ENCODE measurements around the gene B4GALNT3. TPM values are rescaled to one million over a fixed set of nuclear protein-coding genes. Genes with fewer than 3 reads are reported as not detected.

Gene B4GALNT3
- total RNA-seq, 1 donor from 2014 or later: 4.2 TPM

- Histone ChIP-seq H3K9me3 (ENCODE audit: control insufficient read depth in 3 of 3, low read length in 3 of 3) (no peaks in the 10 kb centered on the region), H3K27ac (ENCODE audit: low read depth, low read length) (peak overlapping the region; percentile 74), H3K36me3 (ENCODE audit: control insufficient read depth in 3 of 3, insufficient read depth in 3 of 3, low read length in 3 of 3) (no peaks in the 10 kb centered on the region), H3K4me3 (ENCODE audit: low read length in 3 of 3) (peak overlapping the region in 2 of 3 donors; percentile 28 to 49), H3K9ac (ENCODE audit: low read depth in 1 of 3, low read length in 3 of 3) (peak overlapping the region; percentile 29 to 69 (median 40)), H3K27me3 (ENCODE audit: control insufficient read depth in 3 of 3, insufficient read depth in 3 of 3, low read length in 3 of 3) (no peaks in the 10 kb centered on the region), H3K4me1 (ENCODE audit: control insufficient read depth in 3 of 3, insufficient read depth in 3 of 3, low read length in 3 of 3) (peaks cover 16 to 31% (median 29%) of the 10 kb centered on the region in 3 donors)
Observed at GRCh38 chr12:482061-482460, 22.3 kb downstream of the B4GALNT3 start.

- H3K27ac ChIP-seq (ENCODE audit: low read depth, low read length): no peak overlapping the region
- peaks cover 16 to 31% (median 29%) of the 10 kb centered on the region in 3 donors for H3K4me1 ChIP-seq (ENCODE audit: control insufficient read depth in 3 of 3, insufficient read depth in 3 of 3, low read length in 3 of 3)
- no peak overlapping the region for H3K9ac ChIP-seq (ENCODE audit: low read depth in 1 of 3, low read length in 3 of 3)
- H3K36me3 ChIP-seq (ENCODE audit: control insufficient read depth in 3 of 3, insufficient read depth in 3 of 3, low read length in 3 of 3): no peaks in the 10 kb centered on the region
- H3K4me3 ChIP-seq (ENCODE audit: low read length in 3 of 3): no peak overlapping the region
- no peaks in the 10 kb centered on the region for H3K27me3 ChIP-seq (ENCODE audit: control insufficient read depth in 3 of 3, insufficient read depth in 3 of 3, low read length in 3 of 3)
- no peaks in the 10 kb centered on the region for H3K9me3 ChIP-seq (ENCODE audit: control insufficient read depth in 3 of 3, low read length in 3 of 3)
Observed at GRCh38 chr12:484096-484495, 24.4 kb downstream of the B4GALNT3 start.

GRCh38 chr12:490260-490659 lies 30.5 kb downstream of the B4GALNT3 start:
- Histone ChIP-seq H3K9me3 (ENCODE audit: control insufficient read depth in 3 of 3, low read length in 3 of 3) (no peaks in the 10 kb centered on the region), H3K27ac (ENCODE audit: low read depth, low read length) (no peak overlapping the region), H3K36me3 (ENCODE audit: control insufficient read depth in 3 of 3, insufficient read depth in 3 of 3, low read length in 3 of 3) (no peaks in the 10 kb centered on the region), H3K4me1 (ENCODE audit: control insufficient read depth in 3 of 3, insufficient read depth in 3 of 3, low read length in 3 of 3) (peaks cover 0 to 6% (median under 1%) of the 10 kb centered on the region in 3 donors), H3K4me3 (ENCODE audit: low read length in 3 of 3) (no peak overlapping the region), H3K9ac (ENCODE audit: low read depth in 1 of 3, low read length in 3 of 3) (no peak overlapping the region), H3K27me3 (ENCODE audit: control insufficient read depth in 3 of 3, insufficient read depth in 3 of 3, low read length in 3 of 3) (no peaks in the 10 kb centered on the region)

GRCh38 chr12:495466-495865 lies 35.7 kb downstream of the B4GALNT3 start:
- Histone ChIP-seq H3K4me1 (ENCODE audit: control insufficient read depth in 3 of 3, insufficient read depth in 3 of 3, low read length in 3 of 3) (peaks cover 0 to 20% (median 14%) of the 10 kb centered on the region in 3 donors), H3K36me3 (ENCODE audit: control insufficient read depth in 3 of 3, insufficient read depth in 3 of 3, low read length in 3 of 3) (no peaks in the 10 kb centered on the region), H3K9ac (ENCODE audit: low read depth in 1 of 3, low read length in 3 of 3) (no peak overlapping the region), H3K27me3 (ENCODE audit: control insufficient read depth in 3 of 3, insufficient read depth in 3 of 3, low read length in 3 of 3) (no peaks in the 10 kb centered on the region), H3K9me3 (ENCODE audit: control insufficient read depth in 3 of 3, low read length in 3 of 3) (no peaks in the 10 kb centered on the region), H3K27ac (ENCODE audit: low read depth, low read length) (no peak overlapping the region), H3K4me3 (ENCODE audit: low read length in 3 of 3) (no peak overlapping the region)

GRCh38 chr12:496736-497135 lies 37.0 kb downstream of the B4GALNT3 start:
- no peaks in the 10 kb centered on the region for H3K36me3 ChIP-seq (ENCODE audit: control insufficient read depth in 3 of 3, insufficient read depth in 3 of 3, low read length in 3 of 3)
- H3K4me1 ChIP-seq (ENCODE audit: control insufficient read depth in 3 of 3, insufficient read depth in 3 of 3, low read length in 3 of 3): peaks cover 0 to 31% (median 21%) of the 10 kb centered on the region in 3 donors
- no peak overlapping the region for H3K27ac ChIP-seq (ENCODE audit: low read depth, low read length)
- no peak overlapping the region for H3K4me3 ChIP-seq (ENCODE audit: low read length in 3 of 3)
- no peaks in the 10 kb centered on the region for H3K9me3 ChIP-seq (ENCODE audit: control insufficient read depth in 3 of 3, low read length in 3 of 3)
- H3K27me3 ChIP-seq (ENCODE audit: control insufficient read depth in 3 of 3, insufficient read depth in 3 of 3, low read length in 3 of 3): no peaks in the 10 kb centered on the region
- H3K9ac ChIP-seq (ENCODE audit: low read depth in 1 of 3, low read length in 3 of 3): no peak overlapping the region

- H3K9ac ChIP-seq (ENCODE audit: low read depth in 1 of 3, low read length in 3 of 3): no peak overlapping the region
- no peaks in the 10 kb centered on the region for H3K36me3 ChIP-seq (ENCODE audit: control insufficient read depth in 3 of 3, insufficient read depth in 3 of 3, low read length in 3 of 3)
- peak overlapping the region; percentile 5 for H3K27ac ChIP-seq (ENCODE audit: low read depth, low read length)
Observed at GRCh38 chr12:497501-498160, 37.9 kb downstream of the B4GALNT3 start.

GRCh38 chr12:499837-500458 lies 40.2 kb downstream of the B4GALNT3 start:
- Histone ChIP-seq H3K4me3 (ENCODE audit: low read length in 3 of 3) (no peak overlapping the region), H3K9ac (ENCODE audit: low read depth in 1 of 3, low read length in 3 of 3) (no peak overlapping the region), H3K27me3 (ENCODE audit: control insufficient read depth in 3 of 3, insufficient read depth in 3 of 3, low read length in 3 of 3) (no peaks in the 10 kb centered on the region), H3K9me3 (ENCODE audit: control insufficient read depth in 3 of 3, low read length in 3 of 3) (no peaks in the 10 kb centered on the region), H3K36me3 (ENCODE audit: control insufficient read depth in 3 of 3, insufficient read depth in 3 of 3, low read length in 3 of 3) (no peaks in the 10 kb centered on the region), H3K27ac (ENCODE audit: low read depth, low read length) (no peak overlapping the region), H3K4me1 (ENCODE audit: control insufficient read depth in 3 of 3, insufficient read depth in 3 of 3, low read length in 3 of 3) (peaks cover 11 to 48% (median 43%) of the 10 kb centered on the region in 3 donors)

More at GRCh38 chr12:497501-498160, 37.9 kb downstream of the B4GALNT3 start:
- peaks cover 0 to 40% (median 30%) of the 10 kb centered on the region in 3 donors for H3K4me1 ChIP-seq (ENCODE audit: control insufficient read depth in 3 of 3, insufficient read depth in 3 of 3, low read length in 3 of 3)
- no peaks in the 10 kb centered on the region for H3K9me3 ChIP-seq (ENCODE audit: control insufficient read depth in 3 of 3, low read length in 3 of 3)
- no peaks in the 10 kb centered on the region for H3K27me3 ChIP-seq (ENCODE audit: control insufficient read depth in 3 of 3, insufficient read depth in 3 of 3, low read length in 3 of 3)
- no peak overlapping the region for H3K4me3 ChIP-seq (ENCODE audit: low read length in 3 of 3)

- Histone ChIP-seq H3K9me3 (ENCODE audit: control insufficient read depth in 3 of 3, low read length in 3 of 3) (no peaks in the 10 kb centered on the region), H3K4me3 (ENCODE audit: low read length in 3 of 3) (peak overlapping the region in 2 of 3 donors; percentile 31 to 39), H3K36me3 (ENCODE audit: control insufficient read depth in 3 of 3, insufficient read depth in 3 of 3, low read length in 3 of 3) (no peaks in the 10 kb centered on the region), H3K9ac (ENCODE audit: low read depth in 1 of 3, low read length in 3 of 3) (peak overlapping the region; percentile 5 to 72 (median 50)), H3K27me3 (ENCODE audit: control insufficient read depth in 3 of 3, insufficient read depth in 3 of 3, low read length in 3 of 3) (no peaks in the 10 kb centered on the region), H3K4me1 (ENCODE audit: control insufficient read depth in 3 of 3, insufficient read depth in 3 of 3, low read length in 3 of 3) (peaks cover 11 to 50% (median 40%) of the 10 kb centered on the region in 3 donors), H3K27ac (ENCODE audit: low read depth, low read length) (peak overlapping the region; percentile 94)
Observed at GRCh38 chr12:501722-502447, 42.1 kb downstream of the B4GALNT3 start.

GRCh38 chr12:503111-503761 lies 43.5 kb downstream of the B4GALNT3 start:
- Histone ChIP-seq H3K36me3 (ENCODE audit: control insufficient read depth in 3 of 3, insufficient read depth in 3 of 3, low read length in 3 of 3) (no peaks in the 10 kb centered on the region), H3K4me1 (ENCODE audit: control insufficient read depth in 3 of 3, insufficient read depth in 3 of 3, low read length in 3 of 3) (peaks cover 11 to 47% (median 40%) of the 10 kb centered on the region in 3 donors), H3K4me3 (ENCODE audit: low read length in 3 of 3) (peak overlapping the region in 2 of 3 donors; percentile 50 to 60), H3K27me3 (ENCODE audit: control insufficient read depth in 3 of 3, insufficient read depth in 3 of 3, low read length in 3 of 3) (no peaks in the 10 kb centered on the region), H3K9ac (ENCODE audit: low read depth in 1 of 3, low read length in 3 of 3) (peak overlapping the region in 2 of 3 donors; percentile 58 to 72), H3K9me3 (ENCODE audit: control insufficient read depth in 3 of 3, low read length in 3 of 3) (no peaks in the 10 kb centered on the region), H3K27ac (ENCODE audit: low read depth, low read length) (peak overlapping the region; percentile 94)
